ENCODE results near the gene PDCD10. TPM values are rescaled to one million over a fixed set of nuclear protein-coding genes. Genes with fewer than 3 reads are reported as not detected.

Gene PDCD10
- total RNA-seq: 10 to 100 TPM; 59.0 to 90.0 (median 79.7) TPM
- long read RNA-seq, donor 1, transcript PDCD10-208 (9 exons, 1,360 nt): minor isoform, 14 of 40 reads
- long read RNA-seq, donor 1, transcript PDCD10-218 (8 exons, 1,276 nt): major isoform, 22 of 40 reads
- long read RNA-seq, donor 1, partial matches to known transcripts: 2 of 40 reads
- long read RNA-seq, donor 1, other reads (novel, unspliced or antisense): 0 of 40 reads
- long read RNA-seq, donor 2, transcript PDCD10-218 (8 exons, 1,276 nt): minor isoform, 20 of 57 reads
- long read RNA-seq, donor 2, transcript PDCD10-208 (9 exons, 1,360 nt): major isoform, 23 of 57 reads
- long read RNA-seq, donor 2, partial matches to known transcripts: 8 of 57 reads
- long read RNA-seq, donor 2, other reads (novel, unspliced or antisense): 5 of 57 reads

DNA sequence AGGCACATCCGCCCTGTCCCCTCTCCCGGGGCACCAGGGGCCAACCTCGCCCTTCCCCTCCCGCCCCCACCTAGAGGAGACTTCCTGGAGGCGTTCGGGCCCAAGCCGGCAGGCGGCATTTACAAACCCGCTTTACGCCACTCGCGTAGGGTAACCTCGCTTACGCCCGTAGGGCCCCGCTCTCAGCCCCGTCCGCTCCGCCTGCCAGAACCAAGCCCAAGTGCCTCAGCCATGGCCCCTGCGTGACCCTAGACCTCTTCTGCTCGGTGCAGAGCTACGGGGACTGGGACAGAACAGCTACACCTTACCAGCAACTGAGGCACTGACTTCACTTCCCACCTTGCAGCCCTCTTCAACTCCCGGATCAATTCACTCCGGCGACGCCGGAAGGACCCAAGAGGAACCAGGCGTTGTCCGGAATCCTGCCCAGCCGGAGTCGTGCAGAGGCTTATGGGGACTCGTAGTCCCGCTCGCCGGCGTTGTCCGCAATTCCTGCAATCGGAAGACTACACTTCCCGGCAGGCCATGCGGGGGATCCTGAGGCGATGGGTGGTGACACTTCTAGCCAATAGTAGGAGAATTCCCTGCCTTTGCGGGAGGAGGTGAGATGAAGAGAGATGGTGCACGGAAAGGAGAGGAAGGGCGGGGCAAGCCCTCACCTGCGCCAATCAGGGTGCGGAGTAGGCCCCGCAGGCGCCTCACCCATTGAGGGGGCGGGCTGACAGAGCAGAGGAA is at the start of gene PDCD10:
Gene PDCD10, minus strand, starts transcription at position 395 of the 735 bp plus-strand sequence. CDS start 14,735 bp downstream, outside the sequence.
- intact Hi-C loops (cut with DNase I, micrococcal nuclease): no loop called here
- TF ChIP-seq CTCF (IDR thresholded peaks at IDR 0.05): peak; percentile 18
- peak within 1 kb of the TSS; percentile 52 for H3K4me3 ChIP-seq
- DNase-seq (peak; percentile 98 to 99 (median 99)), ATAC-seq (peak; percentile 92)
- H3K36me3 ChIP-seq (ENCODE audit: low read depth): no peaks in the 10 kb centered on the region
- H3K4me1 ChIP-seq (ENCODE audit: low read depth): peaks cover 15% of the 10 kb centered on the region
- H3K9me3 ChIP-seq: no peaks in the 10 kb centered on the region

DNA sequence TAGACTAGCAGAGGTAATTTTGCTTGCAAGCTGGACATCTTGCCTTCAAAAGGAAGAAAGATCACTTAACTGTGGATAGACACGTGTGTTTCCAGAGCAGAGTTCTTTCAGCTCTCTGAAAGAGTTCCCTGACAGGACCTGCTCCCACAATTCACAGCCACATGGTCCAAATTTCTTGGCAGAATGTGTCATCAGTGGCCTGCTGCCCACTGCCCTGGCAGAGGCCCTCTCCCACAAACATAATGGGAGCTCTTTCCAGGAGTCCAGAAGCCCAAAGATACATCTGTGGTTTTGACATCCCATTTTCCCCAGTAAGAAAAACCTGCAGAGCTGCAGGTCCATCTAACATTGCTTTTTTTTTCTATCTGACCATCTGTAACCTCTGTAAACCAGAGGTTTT is 49.1 kb upstream of the PDCD10 start:
- Histone ChIP-seq H3K4me3 (no peak overlapping the region), H3K9me3 (no peaks in the 10 kb centered on the region), H3K4me1 (ENCODE audit: low read depth) (no peaks in the 10 kb centered on the region), H3K36me3 (ENCODE audit: low read depth) (no peaks in the 10 kb centered on the region)
- intact Hi-C loops (cut with DNase I, micrococcal nuclease): no loop called here
- ATAC-seq: no peak
- no peak for TF ChIP-seq CTCF (IDR thresholded peaks at IDR 0.05)
- DNase-seq: no peak

DNA sequence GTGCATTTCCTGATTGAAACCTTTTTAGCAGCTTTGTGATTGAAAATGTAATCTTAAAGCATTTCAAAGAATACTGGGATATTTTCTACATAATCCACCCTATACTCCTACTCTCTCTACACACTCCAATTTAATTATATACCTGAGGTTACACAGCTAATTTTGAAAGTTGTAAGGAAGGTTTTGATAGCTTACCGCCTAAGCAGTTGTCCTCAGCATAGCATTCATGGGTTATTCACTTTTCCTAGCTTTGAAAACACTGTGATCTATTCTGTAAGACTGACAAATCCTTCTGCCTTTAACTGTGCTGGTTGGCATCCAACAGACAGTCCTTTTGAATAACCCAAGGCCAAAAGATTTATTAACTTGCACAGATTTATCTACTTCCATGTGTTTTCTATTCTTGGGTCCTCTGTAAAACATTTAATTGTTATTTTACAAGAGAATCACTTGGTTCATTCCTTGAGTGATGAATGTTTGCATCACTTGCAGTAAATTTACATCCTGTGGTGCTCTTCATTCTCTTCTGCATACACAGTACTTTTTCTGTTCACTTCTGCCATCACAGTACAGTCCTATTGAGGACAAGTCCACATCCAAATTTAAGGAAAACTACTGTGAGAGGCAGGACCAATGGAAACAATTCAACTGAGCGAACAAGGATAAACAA is 45.7 kb upstream of the PDCD10 start:
- no peak for DNase-seq
- TF ChIP-seq CTCF (IDR thresholded peaks at IDR 0.05): no peak
- Histone ChIP-seq H3K9me3 (no peaks in the 10 kb centered on the region), H3K4me3 (no peak overlapping the region), H3K36me3 (ENCODE audit: low read depth) (no peaks in the 10 kb centered on the region), H3K4me1 (ENCODE audit: low read depth) (no peaks in the 10 kb centered on the region)
- intact Hi-C loops (cut with DNase I, micrococcal nuclease): no loop called here
- no peak for ATAC-seq

- ATAC-seq: no peak
- Histone ChIP-seq H3K9me3 (no peaks in the 10 kb centered on the region), H3K4me1 (ENCODE audit: low read depth) (no peaks in the 10 kb centered on the region), H3K4me3 (no peak overlapping the region), H3K36me3 (ENCODE audit: low read depth) (no peaks in the 10 kb centered on the region)
- no peak for DNase-seq
- intact Hi-C loops (cut with DNase I, micrococcal nuclease): no loop called here
- no peak for TF ChIP-seq CTCF (IDR thresholded peaks at IDR 0.05)
These were observed 42.7 kb upstream of the PDCD10 start for GRCh38 chr3:167777356-167777755.

DNA sequence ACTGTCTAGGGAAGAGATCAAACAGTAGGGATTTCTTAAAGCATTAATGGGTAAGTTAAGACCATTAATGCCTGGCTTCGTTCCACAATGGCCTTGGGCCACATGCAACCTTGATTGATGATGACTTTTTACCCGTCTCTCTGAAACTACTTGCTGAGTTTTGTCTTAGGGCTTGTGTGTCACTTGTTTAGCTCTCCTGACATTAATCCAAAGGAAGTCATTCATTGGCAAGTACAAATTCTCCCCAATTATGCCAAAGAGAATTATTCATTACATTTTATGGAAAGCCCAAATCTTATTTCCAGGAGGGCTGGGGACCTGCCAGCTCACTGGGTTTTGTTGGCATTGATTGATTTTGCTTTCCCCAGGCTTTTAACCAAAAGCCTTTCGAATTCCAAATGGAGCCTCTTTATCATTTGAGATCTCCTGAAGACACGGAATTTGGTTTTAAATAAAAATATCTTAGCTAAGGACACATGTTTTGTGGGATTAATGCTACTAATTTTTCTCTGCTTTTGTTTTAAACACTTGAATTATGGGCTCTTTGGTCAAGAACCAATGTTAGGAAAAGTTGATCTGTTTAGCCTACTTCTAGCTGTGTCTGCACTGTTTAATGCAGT is 41.5 kb upstream of the PDCD10 start:
- Histone ChIP-seq H3K4me3 (no peak overlapping the region), H3K36me3 (ENCODE audit: low read depth) (no peaks in the 10 kb centered on the region), H3K4me1 (ENCODE audit: low read depth) (no peaks in the 10 kb centered on the region), H3K9me3 (no peaks in the 10 kb centered on the region)
- intact Hi-C loops (cut with DNase I, micrococcal nuclease): no loop called here
- ATAC-seq (no peak), DNase-seq (no peak)
- TF ChIP-seq CTCF (IDR thresholded peaks at IDR 0.05): no peak

Measured in mucosa of descending colon (tissue), 3 donors.